HG02943 (cell line): ENCODE measurements around the gene LMF1.

Experiments
- ATAC-seq: cut with Tn5 transposase; IDR thresholded peaks from one replicate; pipeline ENCODE4 v1.9.1; 2021; ENCODE audit warnings: mild to moderate bottlenecking, low read depth, moderate library complexity; ENCODE audit not compliant: unreplicated experiment

The LMF1 gene

GRCh38 chr16:932831-933330, 37.9 kb downstream of the LMF1 start:
- no peak for ATAC-seq

- ATAC-seq: no peak
Observed at GRCh38 chr16:931626-932500, 38.9 kb downstream of the LMF1 start.

GRCh38 chr16:931171-931570, 39.6 kb downstream of the LMF1 start:
- no peak for ATAC-seq

- no peak for ATAC-seq
Observed at GRCh38 chr16:930511-930910, 40.3 kb downstream of the LMF1 start.

DNA sequence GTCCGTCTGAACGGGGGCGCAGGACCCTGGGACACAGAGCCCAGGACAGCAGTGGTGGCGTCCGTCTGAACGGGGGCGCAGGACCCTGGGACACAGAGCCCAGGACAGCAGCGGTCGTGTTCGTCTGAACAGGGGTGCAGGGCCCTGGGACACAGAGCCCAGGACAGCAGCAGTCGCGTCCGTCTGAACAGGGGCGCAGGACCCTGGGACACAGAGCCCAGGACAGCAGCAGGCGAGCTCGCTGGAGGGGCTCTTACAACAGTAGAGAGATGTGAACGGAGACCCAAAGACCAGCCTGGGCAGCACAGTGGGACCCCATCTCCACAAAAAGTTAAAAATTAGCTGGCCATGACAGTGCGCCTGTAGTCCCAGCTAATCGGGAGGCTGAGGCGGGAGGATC, 40.7 kb downstream of the LMF1 start:
- ATAC-seq: no peak

DNA sequence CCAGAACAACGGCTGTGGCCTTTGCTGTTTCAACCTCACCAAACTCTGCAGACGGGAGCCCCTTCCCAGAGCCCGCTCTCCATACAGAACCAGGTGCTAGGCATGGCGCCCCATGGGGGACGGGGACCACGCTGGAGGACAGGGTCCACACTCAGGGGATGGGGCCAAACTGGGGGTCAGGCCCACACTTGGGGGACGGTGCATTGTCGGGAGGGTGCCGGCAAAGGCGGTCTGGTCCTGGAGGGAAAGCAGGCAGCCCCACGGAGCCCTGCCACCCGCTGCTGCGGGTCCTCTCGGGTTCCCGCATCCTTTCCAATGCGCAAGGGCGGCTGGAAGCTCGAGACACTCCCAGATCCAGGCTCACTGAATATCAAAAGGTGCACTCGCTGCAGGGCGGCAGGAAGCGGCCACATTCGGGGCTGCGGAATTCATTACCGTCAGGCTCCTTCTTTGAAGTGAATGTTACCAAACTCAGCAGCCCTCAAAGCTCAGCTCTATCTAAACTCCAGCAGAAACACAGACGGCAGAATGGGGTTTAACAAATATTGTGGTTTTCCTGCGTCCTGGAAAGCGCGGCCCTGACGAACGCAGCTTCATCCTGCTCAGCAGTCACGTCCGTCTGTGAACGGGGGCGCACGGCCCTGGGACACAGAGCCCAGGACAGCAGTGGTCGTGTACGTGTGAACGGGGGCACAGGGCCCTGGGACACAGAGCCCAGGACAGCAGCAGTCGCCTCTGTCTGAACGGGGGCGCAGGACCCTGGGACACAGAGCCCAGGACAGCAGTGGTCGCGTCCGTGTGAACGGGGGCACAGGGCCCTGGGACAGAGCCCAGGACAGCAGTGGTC, 41.3 kb downstream of the LMF1 start:
- ATAC-seq: no peak

DNA sequence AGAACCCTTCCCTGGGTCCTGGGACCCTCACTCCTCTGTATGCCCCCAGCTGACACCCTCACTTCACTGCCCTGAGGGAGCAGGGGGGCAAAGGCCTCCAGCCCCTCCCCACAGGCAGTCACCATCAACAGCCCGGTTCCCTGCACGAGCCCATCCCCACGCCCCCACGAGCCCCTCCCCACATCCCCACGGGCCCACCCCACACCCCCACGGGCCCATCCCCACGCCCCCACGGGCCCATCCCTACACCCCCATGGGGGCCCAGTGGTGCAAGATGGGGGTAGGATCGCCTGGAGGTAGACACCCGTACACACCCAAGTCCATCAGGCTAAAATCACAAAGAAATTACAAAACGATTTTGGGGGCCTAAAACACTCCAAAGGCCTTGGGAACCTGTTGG, 42.3 kb downstream of the LMF1 start:
- no peak for ATAC-seq

GRCh38 chr16:927931-928330, 42.9 kb downstream of the LMF1 start:
- ATAC-seq: no peak

DNA sequence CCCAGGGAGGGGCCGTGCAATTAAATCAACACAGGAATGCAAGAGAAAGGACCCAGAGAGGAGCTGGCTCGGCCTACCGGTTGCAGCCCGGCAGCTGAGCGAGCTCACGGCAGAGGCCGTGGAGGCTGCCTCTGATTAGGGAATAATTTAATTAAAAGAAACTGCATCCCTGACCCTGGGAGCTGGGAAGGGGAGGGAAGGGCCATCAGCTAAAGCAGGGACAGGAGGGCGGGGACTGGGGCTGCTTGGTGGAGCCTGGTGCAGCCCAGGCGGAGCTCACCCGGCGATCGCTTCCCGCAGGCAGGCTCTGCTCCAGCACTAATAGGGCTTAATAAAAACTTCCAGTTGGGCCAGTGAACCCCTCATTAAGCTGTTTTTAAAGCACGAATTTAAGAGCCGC, 43.4 kb downstream of the LMF1 start:
- ATAC-seq: no peak

- no peak for ATAC-seq
Observed at GRCh38 chr16:926715-927114, 44.1 kb downstream of the LMF1 start.

DNA sequence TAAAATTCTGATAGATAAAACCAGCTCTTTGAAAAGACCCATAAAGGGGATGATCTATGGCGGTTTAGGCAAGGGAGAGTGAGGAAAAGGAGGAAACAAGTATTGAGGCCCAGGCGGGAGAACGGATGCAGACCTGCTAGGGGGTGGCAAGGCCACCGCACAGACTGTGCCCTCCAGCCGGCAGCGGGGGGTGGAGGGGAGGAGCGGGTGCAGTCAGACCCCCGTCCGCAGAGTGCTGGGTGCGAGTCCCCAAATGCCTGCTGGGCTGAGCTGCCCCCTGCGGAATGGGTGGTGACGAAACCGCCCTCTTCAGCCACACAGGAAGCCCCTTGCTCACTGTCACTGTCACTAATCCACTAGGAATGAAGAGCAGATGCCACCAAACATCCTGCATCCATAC, 46.0 kb downstream of the LMF1 start:
- no peak for ATAC-seq

DNA sequence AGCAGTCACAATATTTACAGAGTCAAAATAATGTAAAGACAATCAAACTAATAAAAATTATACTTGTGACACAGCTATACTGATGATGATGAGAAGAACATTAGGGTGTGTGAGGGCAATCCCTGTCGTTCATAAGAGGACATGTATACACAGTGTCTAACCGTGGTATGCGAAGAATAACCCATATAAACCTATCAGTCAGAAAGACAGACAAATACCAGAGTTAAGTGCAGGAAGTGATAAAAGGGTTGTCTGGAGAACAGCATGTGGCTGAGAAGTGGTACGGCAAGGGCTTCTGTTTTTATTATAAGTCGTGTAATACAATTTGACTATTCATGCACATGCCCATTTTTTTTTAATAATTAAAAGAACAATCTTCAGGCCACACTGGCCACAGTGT, 46.7 kb downstream of the LMF1 start:
- no peak for ATAC-seq

DNA sequence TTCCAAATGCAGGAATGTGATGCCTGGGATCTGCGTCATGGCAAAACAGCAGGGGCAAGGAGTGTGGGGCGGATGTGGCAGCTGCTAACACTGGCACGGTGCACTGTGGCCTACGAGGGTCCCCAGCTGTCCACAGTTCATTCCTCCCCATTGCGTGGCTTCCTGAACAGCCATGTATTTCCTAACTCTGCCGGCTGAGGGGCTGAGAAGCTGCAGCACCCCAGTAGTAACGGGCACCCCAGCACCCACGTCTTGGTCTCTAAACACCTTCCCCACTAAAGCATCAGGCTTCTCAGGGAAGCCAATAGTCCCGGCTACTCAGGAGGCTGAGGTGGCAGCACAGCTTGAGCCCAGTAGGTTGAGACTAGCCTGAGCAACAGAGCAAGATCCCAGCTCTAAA, 47.6 kb downstream of the LMF1 start:
- ATAC-seq: no peak

DNA sequence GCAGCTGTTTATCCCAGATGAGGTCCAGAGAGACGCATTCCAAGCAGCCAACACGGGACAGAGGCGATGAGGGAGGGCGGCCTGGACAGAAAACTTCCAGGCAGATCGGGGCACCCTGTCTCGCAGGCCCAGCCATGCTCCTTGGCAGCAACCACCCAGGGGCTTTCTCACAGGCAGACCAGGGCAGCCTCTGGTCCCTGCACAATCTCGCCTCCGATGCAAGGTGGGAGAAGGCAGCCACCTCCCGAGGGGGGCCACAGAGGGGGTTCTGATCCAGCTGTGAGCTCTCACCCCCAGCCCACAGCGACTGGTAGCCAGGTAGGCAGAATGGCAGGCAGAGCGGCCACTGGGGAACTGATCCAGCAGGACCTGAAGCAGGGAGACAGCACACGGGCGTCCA, 48.7 kb downstream of the LMF1 start:
- no peak for ATAC-seq

- ATAC-seq: no peak
Observed at GRCh38 chr16:921321-921905, 49.4 kb downstream of the LMF1 start.

DNA sequence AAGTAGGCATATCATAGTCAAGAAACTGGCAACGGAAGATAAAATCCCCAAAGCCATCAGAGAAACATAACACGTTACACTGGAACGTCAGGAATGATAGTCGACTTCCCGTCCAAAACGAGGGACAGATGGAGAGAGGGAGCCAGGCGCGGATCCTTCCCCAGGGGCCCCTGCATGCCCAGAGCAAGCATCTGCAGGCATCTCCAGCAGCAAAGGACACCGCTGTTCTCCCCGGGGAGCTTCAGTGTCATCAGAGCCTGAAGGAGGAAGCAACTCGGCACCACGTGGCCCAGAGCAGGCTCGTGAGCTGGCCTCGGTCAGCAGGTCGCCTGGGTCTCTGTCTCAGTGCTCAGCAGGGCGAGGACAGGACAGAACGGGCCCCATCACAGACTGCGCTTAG, 50.1 kb downstream of the LMF1 start:
- no peak for ATAC-seq

GRCh38 chr16:920051-920681, 50.6 kb downstream of the LMF1 start:
- no peak for ATAC-seq

GRCh38 chr16:919658-920050, 51.1 kb downstream of the LMF1 start:
- ATAC-seq: no peak

DNA sequence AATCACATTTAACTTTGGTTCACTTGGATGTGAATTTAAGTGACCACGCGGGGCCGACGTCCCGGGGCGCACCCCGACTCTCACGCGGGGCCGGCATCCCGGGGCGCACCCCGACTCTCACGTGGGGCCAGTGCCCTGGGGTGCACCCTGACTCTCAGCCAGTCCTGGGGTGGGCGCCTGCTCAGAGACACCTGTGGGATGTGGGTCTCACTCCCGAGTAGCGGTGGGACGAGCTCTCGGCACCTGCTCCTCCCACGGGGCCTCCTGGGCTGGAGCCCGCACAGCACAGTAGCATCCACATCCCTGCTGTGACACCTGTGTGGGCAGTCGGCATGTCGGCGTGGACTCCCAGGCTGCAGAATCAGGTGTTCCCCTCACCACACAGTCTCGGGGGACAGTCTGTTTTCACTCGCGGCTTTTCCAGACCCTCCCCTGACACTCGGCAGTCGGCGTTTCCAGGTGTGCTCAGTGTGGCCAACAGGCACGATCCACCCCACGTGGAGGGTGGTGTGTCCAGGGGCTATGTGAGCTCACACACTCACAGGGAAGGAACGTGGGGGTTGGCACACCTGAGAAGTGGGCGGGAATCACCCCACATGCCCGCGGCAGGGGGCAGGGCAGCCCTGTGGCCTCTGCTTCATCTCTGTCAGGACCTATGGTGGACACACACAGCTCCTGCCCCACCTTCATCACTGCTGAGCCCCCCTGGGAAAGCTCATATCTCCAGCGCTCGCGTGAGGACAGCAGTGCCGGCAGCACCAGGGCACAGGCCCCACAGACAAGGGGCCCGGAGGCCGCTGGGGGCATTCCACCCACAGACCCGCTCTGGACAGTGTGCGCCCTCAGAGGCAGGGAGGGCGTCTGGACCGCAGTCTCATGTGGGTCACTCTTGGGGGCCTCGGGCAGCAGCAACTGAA, 51.8 kb downstream of the LMF1 start:
- ATAC-seq: no peak

DNA sequence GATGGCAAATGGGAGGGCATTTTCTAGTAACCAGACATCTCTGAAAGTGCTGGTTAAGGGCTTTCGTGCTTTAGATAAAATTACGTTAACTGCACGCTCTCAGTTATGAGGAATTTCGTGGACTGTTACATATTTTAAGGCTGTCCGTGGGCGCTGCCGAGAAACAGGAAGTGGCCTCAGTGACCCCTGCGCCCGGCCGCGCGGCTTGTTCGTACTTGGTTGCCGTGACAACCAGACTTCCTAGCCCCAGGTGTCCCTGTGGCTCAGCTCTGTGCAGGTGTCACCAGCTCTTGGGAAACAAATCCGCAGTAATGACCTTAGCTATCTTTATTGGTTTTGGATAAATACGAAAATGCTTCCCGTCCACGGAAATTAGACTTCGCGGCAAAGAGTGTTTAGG, 52.7 kb downstream of the LMF1 start:
- no peak for ATAC-seq
